ENCODE measurements around the gene LGR6.
A peak's percentile ranks its signal among the peaks of the same experiment; 100 is the strongest.
"Not testable (repeated sequence)": the region's sequence is repeated elsewhere in the genome, so short reads cannot be mapped to it uniquely, and the experiment has no call there.

LGR6 gene

DNA sequence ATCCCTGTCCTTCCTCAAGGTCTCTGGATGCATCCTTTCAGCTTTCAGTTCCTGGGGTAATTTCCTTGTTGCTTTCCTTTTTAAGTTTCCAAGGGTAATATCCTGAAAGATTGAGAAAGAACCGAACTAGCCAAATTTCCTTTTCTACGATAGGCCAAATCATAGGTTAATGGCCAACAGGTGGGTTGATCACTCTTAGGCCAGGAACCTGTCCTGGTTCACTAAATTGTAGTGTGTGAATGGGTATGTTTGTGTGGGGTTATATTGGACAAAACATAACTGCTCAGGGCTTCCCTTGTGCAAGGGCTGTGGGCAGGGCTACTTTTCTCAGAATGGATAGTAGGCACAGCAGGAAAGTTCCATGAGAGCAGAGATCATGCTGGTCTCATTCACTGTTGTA is 131.0 kb downstream of the LGR6 start:
- no peak overlapping the region for H3K4me2 ChIP-seq
- TF ChIP-seq Cebpa-rat (IDR thresholded peaks at IDR 0.05) = no peak

DNA sequence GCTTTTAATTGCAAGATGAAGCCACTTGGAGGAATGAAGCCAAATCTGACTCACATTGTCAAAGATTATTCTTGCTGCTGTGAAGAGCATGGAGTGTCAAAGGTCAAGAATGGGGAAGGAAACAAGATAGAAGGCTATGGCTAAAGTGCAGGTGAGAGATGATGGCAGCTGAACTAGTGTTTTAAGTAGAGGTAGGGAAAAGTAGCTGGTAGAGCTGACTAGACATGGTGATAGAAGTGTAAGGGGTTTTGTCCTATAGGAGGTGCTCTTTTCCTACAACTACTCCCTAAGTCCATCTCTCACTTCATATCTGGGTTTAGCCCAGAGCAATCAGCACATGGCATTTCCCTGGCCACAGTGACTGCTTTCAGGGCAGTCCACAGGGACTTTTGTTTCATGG is 136.3 kb downstream of the LGR6 start:
- no peak overlapping the region for H3K9ac ChIP-seq
- H3K4me1 ChIP-seq = peaks cover 0 to 13% (median 0%) of the 10 kb centered on the region in 10 experiments; a peak in 7 of 20 replicates
- H4K20me1 ChIP-seq = peaks cover 0 to 7% (median 0%) of the 10 kb centered on the region in 11 experiments; a peak in 2 of 22 replicates
- TF ChIP-seq Cebpa-rat (IDR thresholded peaks at IDR 0.05) = no peak
- no peak overlapping the region for H3K4me3 ChIP-seq
- H3K36me3 ChIP-seq = peaks cover 10 to 68% (median 56%) of the 10 kb centered on the region in 11 experiments; a peak in 19 of 22 replicates
- no peak overlapping the region for H3K4me2 ChIP-seq
- H3K27me3 ChIP-seq = no peaks in the 10 kb centered on the region
- no peak overlapping the region for H3K27ac ChIP-seq
- no peaks in the 10 kb centered on the region for H3K9me3 ChIP-seq (replicated peaks in 1 of 11)

More for the DNA sequence above, 131.0 kb downstream of the LGR6 start:
- no peak overlapping the region for H3K9ac ChIP-seq
- no peaks in the 10 kb centered on the region; a peak in 2 of 22 replicates for H4K20me1 ChIP-seq
- peaks cover 0 to 17% (median 14%) of the 10 kb centered on the region in 11 experiments; a peak in 16 of 22 replicates for H3K36me3 ChIP-seq
- no peaks in the 10 kb centered on the region for H3K27me3 ChIP-seq
- no peak overlapping the region for H3K4me3 ChIP-seq
- H3K27ac ChIP-seq = no peak overlapping the region
- no peaks in the 10 kb centered on the region for H3K9me3 ChIP-seq (replicated peaks in 1 of 11)
- H3K4me1 ChIP-seq = peaks cover 0 to 15% (median 10%) of the 10 kb centered on the region in 10 experiments; a peak in 12 of 20 replicates

DNA sequence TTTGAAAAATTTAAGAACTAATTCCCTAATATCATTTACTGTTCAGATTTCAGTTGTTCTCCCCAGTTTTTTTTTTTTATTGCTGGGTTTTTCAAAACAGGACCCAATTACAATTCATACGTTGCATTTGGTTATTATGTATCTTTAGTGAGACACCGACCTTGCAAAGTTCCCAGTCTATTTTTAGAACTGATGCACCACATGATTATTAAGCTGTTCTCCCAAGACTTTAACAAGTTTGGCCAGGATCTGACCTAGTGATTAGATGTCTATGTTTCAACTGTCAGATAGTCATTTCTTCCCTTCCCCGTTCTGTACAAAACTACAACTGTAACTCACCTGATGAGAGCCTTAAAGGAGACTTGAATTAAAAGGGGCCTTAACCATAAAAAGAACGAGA is 140.3 kb downstream of the LGR6 start:
- Histone ChIP-seq H3K36me3 (peaks cover 10 to 74% (median 62%) of the 10 kb centered on the region in 11 experiments; a peak in 19 of 22 replicates), H3K27me3 (no peaks in the 10 kb centered on the region), H3K4me3 (no peak overlapping the region), H3K27ac (no peak overlapping the region), H3K4me1 (peaks cover 0 to 23% (median 6%) of the 10 kb centered on the region in 10 experiments; a peak in 8 of 20 replicates), H4K20me1 (peaks cover 0 to 7% (median 0%) of the 10 kb centered on the region in 11 experiments; a peak in 2 of 22 replicates), H3K9me3 (replicated peaks in 1 of 11) (no peaks in the 10 kb centered on the region), H3K9ac (no peak overlapping the region), H3K4me2 (no peak overlapping the region)
- TF ChIP-seq Cebpa-rat (IDR thresholded peaks at IDR 0.05) = no peak

DNA sequence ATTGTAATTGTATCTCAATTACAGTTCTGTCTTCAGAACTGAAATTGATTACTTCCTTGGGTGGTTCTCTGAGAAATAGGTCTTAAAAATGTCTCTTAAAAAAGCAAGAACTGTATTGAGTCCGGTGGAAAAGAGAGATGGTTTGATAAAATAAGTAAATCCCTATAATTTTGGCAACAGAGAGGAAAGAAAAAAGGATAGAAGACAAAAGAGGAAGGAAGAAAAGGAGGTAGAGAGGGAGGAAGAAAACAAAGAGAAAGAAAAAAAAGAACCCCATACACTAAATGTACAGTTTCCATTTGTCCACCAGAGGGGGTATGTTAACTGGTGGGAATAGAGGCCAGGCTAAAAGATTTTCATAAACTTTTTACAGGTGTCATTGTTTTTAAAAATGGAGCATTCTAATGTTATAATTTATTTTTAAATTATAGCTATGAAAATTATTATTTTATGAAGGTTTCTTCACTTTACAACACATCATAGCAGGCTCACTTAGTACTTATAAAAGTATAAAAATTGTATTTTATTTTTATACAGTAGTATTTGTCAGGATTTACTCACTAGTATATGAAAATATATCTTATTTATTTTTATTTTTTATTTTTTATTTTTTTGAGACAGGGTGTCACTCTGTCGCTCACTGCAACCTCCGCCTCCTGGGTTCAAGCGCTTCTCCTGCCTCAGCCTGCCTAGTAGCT is 150.2 kb downstream of the LGR6 start:
- Histone ChIP-seq H3K9ac (peak overlapping the region in 7 of 11 experiments; percentile 1 to 35 (median 24); a peak in 7 of 22 replicates), H3K4me3 (no peak overlapping the region), H3K9me3 (replicated peaks in 1 of 11) (no peaks in the 10 kb centered on the region), H3K36me3 (no peaks in the 10 kb centered on the region), H3K27me3 (no peaks in the 10 kb centered on the region), H3K4me2 (peak overlapping the region in 9 of 11 experiments; percentile 2 to 74 (median 31); a peak in 13 of 22 replicates), H3K27ac (peak overlapping the region in 7 of 11 experiments; percentile 18 to 68 (median 41); a peak in 10 of 22 replicates), H4K20me1 (no peaks in the 10 kb centered on the region), H3K4me1 (peaks cover 13 to 37% (median 24%) of the 10 kb centered on the region in 10 experiments)
- TF ChIP-seq Cebpa-rat (IDR thresholded peaks at IDR 0.05) = no peak

- Histone ChIP-seq H3K27me3 (no peaks in the 10 kb centered on the region), H4K20me1 (peaks cover 0 to 18% (median 0%) of the 10 kb centered on the region in 11 experiments; a peak in 3 of 22 replicates), H3K9ac (no peak overlapping the region), H3K4me3 (peak overlapping the region in 5 of 10 experiments; percentile 25 to 91 (median 90); a peak in 4 of 20 replicates), H3K27ac (0 out of 22 replicates have a peak overlapping the region, but pooled peaks of 2 of the 11 experiments have one; percentile 3 to 19), H3K9me3 (replicated peaks in 1 of 11) (no peaks in the 10 kb centered on the region), H3K36me3 (no peaks in the 10 kb centered on the region), H3K4me2 (peak overlapping the region in 7 of 11 experiments; percentile 20 to 39 (median 23); a peak in 10 of 22 replicates), H3K4me1 (peaks cover 15 to 32% (median 21%) of the 10 kb centered on the region in 10 experiments)
- TF ChIP-seq Cebpa-rat (IDR thresholded peaks at IDR 0.05) = no peak
Measured at GRCh38 chr1:202348005-202348508, 154.5 kb downstream of the LGR6 start.

- Histone ChIP-seq H3K4me3 (peak within 1 kb of the TSS; percentile 77 to 93 (median 90)), H3K27ac (peak within 1 kb of the TSS; percentile 63 to 84 (median 76)), H3K9ac (peak within 1 kb of the TSS; percentile 75 to 90 (median 86)), H3K4me2 (peak within 1 kb of the TSS; percentile 78 to 99 (median 94)), H3K4me1 (peaks cover 9 to 26% (median 20%) of the 10 kb centered on the region in 10 experiments), H3K27me3 (no peaks in the 10 kb centered on the region), H3K9me3 (replicated peaks in 1 of 11) (no peaks in the 10 kb centered on the region), H4K20me1 (peaks cover 0 to 21% (median 0%) of the 10 kb centered on the region in 11 experiments; a peak in 3 of 22 replicates), H3K36me3 (no peaks in the 10 kb centered on the region)
- TF ChIP-seq Cebpa-rat (IDR thresholded peaks at IDR 0.05) = no peak
Measured at GRCh38 chr1:202348509-202349205, 155.1 kb downstream of the LGR6 start, which contains the start of gene PPP1R12B. PPP1R12B (plus strand) TSS chr1:202348699; CDS start chr1:202348852, 153 bp downstream.

DNA sequence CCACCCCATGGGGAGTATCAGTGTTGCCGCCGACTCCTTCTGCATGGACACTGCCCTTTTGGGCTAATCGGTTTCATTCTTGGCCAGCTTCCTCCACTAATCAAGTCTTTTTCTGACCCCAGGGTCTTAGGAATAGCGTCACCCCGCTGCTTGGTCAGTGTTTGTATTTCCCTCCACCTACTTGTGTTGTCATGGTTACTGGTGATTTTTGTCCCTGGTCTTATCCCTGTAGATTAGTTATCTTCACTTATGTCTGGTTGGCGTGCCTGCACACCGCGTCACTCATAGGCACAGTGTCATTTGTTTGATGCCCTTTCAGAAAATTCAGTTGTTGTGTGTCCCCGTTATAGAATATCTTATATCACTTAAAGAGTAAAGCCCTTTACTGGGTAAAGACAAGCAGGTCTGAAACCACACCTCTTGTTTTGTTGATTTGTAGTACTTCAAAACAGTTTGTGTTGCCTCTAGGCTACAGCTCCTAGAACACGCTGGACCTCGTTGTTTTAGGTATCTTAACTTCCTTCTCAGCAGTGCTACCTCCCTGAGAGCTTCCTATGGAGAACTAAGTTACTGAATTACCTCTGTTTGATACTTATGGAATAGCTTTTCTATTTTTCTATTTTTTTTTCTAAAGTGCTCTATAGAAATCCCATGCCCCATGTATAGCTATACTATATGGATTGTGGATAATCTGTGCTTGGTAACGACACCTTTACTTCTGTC is 155.8 kb downstream of the LGR6 start:
- H3K4me1 ChIP-seq = peaks cover 9 to 26% (median 20%) of the 10 kb centered on the region in 10 experiments
- no peaks in the 10 kb centered on the region for H3K27me3 ChIP-seq
- H3K9ac ChIP-seq = peak overlapping the region; percentile 75 to 90 (median 86)
- H3K27ac ChIP-seq = peak overlapping the region; percentile 63 to 84 (median 76)
- H3K9me3 ChIP-seq (replicated peaks in 1 of 11) = no peaks in the 10 kb centered on the region
- no peaks in the 10 kb centered on the region for H3K36me3 ChIP-seq
- peak overlapping the region; percentile 78 to 99 (median 94) for H3K4me2 ChIP-seq
- H3K4me3 ChIP-seq = peak overlapping the region; percentile 77 to 93 (median 90)
- H4K20me1 ChIP-seq = peaks cover 0 to 25% (median 0%) of the 10 kb centered on the region in 11 experiments; a peak in 3 of 22 replicates
- TF ChIP-seq Cebpa-rat (IDR thresholded peaks at IDR 0.05) = no peak

GRCh38 chr1:202351725-202352124 is 158.1 kb downstream of the LGR6 start:
- no peak for TF ChIP-seq Cebpa-rat (IDR thresholded peaks at IDR 0.05)
- Histone ChIP-seq H4K20me1 (peaks cover 0 to 40% (median 0%) of the 10 kb centered on the region in 11 experiments; a peak in 4 of 22 replicates), H3K27me3 (no peaks in the 10 kb centered on the region), H3K9me3 (replicated peaks in 1 of 11) (no peaks in the 10 kb centered on the region), H3K36me3 (no peaks in the 10 kb centered on the region), H3K4me2 (no peak overlapping the region), H3K9ac (no peak overlapping the region), H3K4me3 (no peak overlapping the region), H3K4me1 (peaks cover 9 to 26% (median 20%) of the 10 kb centered on the region in 10 experiments), H3K27ac (no peak overlapping the region)

GRCh38 chr1:202352583-202353197 is 159.1 kb downstream of the LGR6 start:
- H3K4me3 ChIP-seq; H3K27me3 ChIP-seq; H3K9me3 ChIP-seq (replicated peaks in 1 of 11); H3K27ac ChIP-seq; H3K4me2 ChIP-seq; H3K36me3 ChIP-seq; H3K9ac ChIP-seq: not testable (repeated sequence)
- H3K4me1 ChIP-seq = peaks cover 9 to 24% (median 19%) of the 10 kb centered on the region in 10 experiments
- H4K20me1 ChIP-seq = peaks cover 0 to 48% (median 0%) of the 10 kb centered on the region in 11 experiments; a peak in 4 of 22 replicates
